ENCODE measurements around the gene CEMIP. TPM values are rescaled to one million over a fixed set of nuclear protein-coding genes. Genes with fewer than 3 reads are reported as not detected.

CEMIP gene
- total and polyA plus RNA-seq, 2 of the 8 experiments (the other 6 are each of a cell fraction or from before 2014, with no cell fraction given): 0.11 to 0.60 TPM

DNA sequence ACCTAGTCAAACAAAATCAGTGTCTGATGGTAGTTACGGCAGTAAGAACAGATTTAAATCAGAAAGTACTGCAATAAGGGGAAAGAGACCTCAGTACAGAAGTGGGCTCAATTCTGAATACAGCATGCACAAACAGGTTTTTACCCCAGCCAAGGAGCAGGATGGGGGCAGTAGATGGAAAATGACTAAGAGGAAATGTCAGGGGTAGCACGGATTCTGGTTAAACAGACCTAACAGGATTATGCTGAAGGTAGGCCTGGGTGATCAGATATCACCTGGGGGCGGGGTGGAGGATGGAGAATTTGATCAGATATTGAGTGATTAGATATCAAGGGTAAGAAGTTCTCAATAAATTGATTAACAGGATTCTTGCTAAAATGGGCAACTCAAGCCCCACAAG lies 191.5 kb downstream of the CEMIP start (continued):
- no peak for TF ChIP-seq SRF (IDR thresholded peaks at IDR 0.05; ENCODE audit: low read depth, low read length)
- TF ChIP-seq CBX5 (IDR thresholded peaks at IDR 0.05; ENCODE audit: low read depth, low read length): no peak
- TF ChIP-seq NANOG (IDR thresholded peaks at IDR 0.05; ENCODE audit: insufficient read depth, low read depth, low read length, poor library complexity, severe bottlenecking): no peak
